Endothelial cell of umbilical vein (primary cell): ENCODE results near the gene ARHGEF12. TPM values are rescaled to one million over a fixed set of nuclear protein-coding genes. Genes with fewer than 3 reads are reported as not detected.

ENCODE experiments used
- BruUV-seq: library from RNA; stranded (reverse); fragments of 400-500 nt; replicated peaks from 2 replicates; lab custom pipeline; 2021; lab: Mats Ljungman, UMichigan
- CTCF ChIA-PET: fragments of 300-600, 350-600 bp; sonication (Branson Sonifier 250); formaldehyde crosslinking; loops from one replicate; lab custom pipeline; 2021; ENCODE audit warnings: antibody characterized with exemption, inconsistent platforms; lab: Charles Lee
- POLR2A ChIA-PET: fragments of 300-600, 350-600 bp; sonication (Branson Sonifier 250); formaldehyde crosslinking; loops from one replicate; lab custom pipeline; 2021; ENCODE audit warnings: antibody characterized with exemption, inconsistent platforms; lab: Charles Lee
- DNase-seq: peaks from one replicate; pipeline ENCODE4 v3.0.0-alpha.2; 2011; ENCODE audit warnings: low read depth, low spot score
- FAIRE-seq: peaks from 2 replicates; lab custom pipeline; 2011; peaks lifted over from hg19 to GRCh38; lab: Jason Lieb, UNC
- H2AFZ ChIP-seq: 2 replicates; pipeline ENCODE4 v1.6.0; 2012; ENCODE audit warnings: low read depth, low read length, control low read depth, inconsistent platforms
- H3K27ac ChIP-seq: 2 replicates; pipeline ENCODE4 v1.5.1; 2011; ENCODE audit warnings: low read depth, mild to moderate bottlenecking, control low read depth, low read length, moderate library complexity; ENCODE audit not compliant: insufficient read depth
- H3K27me3 ChIP-seq, 2 experiments: 2 replicates each; pipeline versions ENCODE4 v1.6.0 to v1.6.1; 2011; ENCODE audit warnings: low read length in 2 of 2, mixed read lengths in 1 of 2; ENCODE audit not compliant: control insufficient read depth in 2 of 2, insufficient read depth in 2 of 2
- H3K36me3 ChIP-seq, 2 experiments: 2 replicates in 1 of 2; 3 replicates in 1 of 2; pipeline ENCODE4 v1.5.1; 2011; ENCODE audit warnings: low read length in 2 of 2, mild to moderate bottlenecking in 1 of 2, moderate library complexity in 1 of 2; ENCODE audit not compliant: control insufficient read depth in 2 of 2, insufficient read depth in 2 of 2; ENCODE audit errors: extremely low read depth in 1 of 2
- H3K4me1 ChIP-seq: 3 replicates; pipeline ENCODE4 v1.5.1; 2011; ENCODE audit warnings: mild to moderate bottlenecking, low read length; ENCODE audit not compliant: control insufficient read depth, insufficient read depth; ENCODE audit errors: extremely low read depth
- H3K4me2 ChIP-seq: 2 replicates; pipeline ENCODE4 v1.6.1; 2011; ENCODE audit warnings: low read length, control low read depth, mixed read lengths; ENCODE audit not compliant: insufficient read depth
- H3K4me3 ChIP-seq, 3 experiments: fragments of 200-600 bp in 1 of 3; sonication (generic), shearing (Covaris generic) in 1 of 3; replicated peaks in 1 of 3; 2 replicates each; pipeline ENCODE4 v1.5.1; 2011 to 2016; ENCODE audit warnings: control low read depth in 3 of 3, low read length in 3 of 3, mild to moderate bottlenecking in 2 of 3, inconsistent platforms in 1 of 3, low read depth in 1 of 3, moderate library complexity in 1 of 3; ENCODE audit not compliant: insufficient read depth in 1 of 3
- H3K79me2 ChIP-seq: 2 replicates; pipeline ENCODE4 v1.6.0; 2012; ENCODE audit warnings: low read length, inconsistent platforms; ENCODE audit not compliant: control insufficient read depth, insufficient read depth
- H3K9ac ChIP-seq: replicated peaks from 2 replicates; pipeline ENCODE3; 2011; ENCODE audit warnings: low read length, control low read depth; ENCODE audit not compliant: insufficient read depth; ENCODE audit errors: extremely low read depth
- H3K9me1 ChIP-seq: replicated peaks from 3 replicates; pipeline ENCODE4 v1.6.0; 2011; ENCODE audit warnings: mild to moderate bottlenecking, low read length; ENCODE audit not compliant: control insufficient read depth, insufficient read depth; ENCODE audit errors: extremely low read depth
- H3K9me3 ChIP-seq: replicated peaks from 2 replicates; pipeline ENCODE4 v1.5.1; 2012; ENCODE audit warnings: low read length, inconsistent platforms; ENCODE audit not compliant: control insufficient read depth, insufficient read depth
- H4K20me1 ChIP-seq: replicated peaks from 2 replicates; pipeline ENCODE3; 2011; ENCODE audit warnings: mild to moderate bottlenecking, low read length; ENCODE audit not compliant: control insufficient read depth, insufficient read depth; ENCODE audit errors: extremely low read depth
- EZH2 ChIP-seq: IDR thresholded peaks from 2 replicates; pipeline ENCODE4 v1.6.1; 2012; ENCODE audit warnings: borderline replicate concordance, low read depth, mild to moderate bottlenecking, moderate library complexity, low read length, inconsistent platforms; ENCODE audit not compliant: severe bottlenecking
- FOS ChIP-seq: IDR thresholded peaks from 2 replicates; pipeline ENCODE4 v1.6.1; 2011; ENCODE audit warnings: mild to moderate bottlenecking, low read length, moderate library complexity, borderline replicate concordance; ENCODE audit not compliant: insufficient read depth
- GATA2 ChIP-seq: IDR thresholded peaks from 2 replicates; pipeline ENCODE4 v1.7.0; 2011; ENCODE audit warnings: low read depth, mild to moderate bottlenecking, moderate library complexity, mixed read lengths, low read length; ENCODE audit not compliant: insufficient read length, insufficient read depth
- JUN ChIP-seq: IDR thresholded peaks from 2 replicates; pipeline ENCODE4 v1.6.1; 2011; ENCODE audit warnings: borderline replicate concordance, low read depth; ENCODE audit not compliant: insufficient read length, insufficient read depth
- MYC ChIP-seq: IDR thresholded peaks from one replicate; pipeline ENCODE4 v1.6.1; 2011; ENCODE audit warnings: mild to moderate bottlenecking, low read depth, low read length
- POLR2A ChIP-seq: IDR thresholded peaks from 2 replicates; pipeline ENCODE4 v1.6.1; 2012; ENCODE audit warnings: low read depth, mild to moderate bottlenecking, control low read depth, low read length
- POLR2AphosphoS5 ChIP-seq: IDR thresholded peaks from 2 replicates; pipeline ENCODE4 v1.6.1; 2012; ENCODE audit warnings: low read depth, mild to moderate bottlenecking, control low read depth, low read length, moderate library complexity; ENCODE audit not compliant: insufficient read depth
- dilution Hi-C: fragments of 300-500 bp; cut with MboI; formaldehyde crosslinking; loops from one replicate; pipeline ENCODE4 v1.15.0; 2019; ENCODE audit warnings: low sequenced_read_pairs; ENCODE audit not compliant: extremely low pct_ligation_motif_present
- intact Hi-C: fragments of 100-400 bp; cut with micrococcal nuclease; formaldehyde crosslinking; loops from one replicate; pipeline ENCODE4 v1.10.0; 2022
- polyA plus RNA-seq, 4 experiments: library from polyadenylated mRNA; depleted of rRNA in 3 of 4; stranded (reverse) in 3 of 4; unstranded in 1 of 4; fragments of >200 nt; gene quantifications; 2 replicates each; pipeline versions ENCODE4 v1.2.1 to v1.2.3, GENCODE V29; 2011 to 2012; ENCODE audit warnings: missing spikeins in 1 of 4
- total RNA-seq: library from RNA; stranded (reverse); gene quantifications from 2 replicates; pipeline ENCODE4 v1.2.3, GENCODE V29; 2021
- TF ChIP-seq, protein P1 (sequence below), 2 donors: IDR thresholded peaks; 1 replicate in 1 of 2; 2 replicates in 1 of 2; pipeline ENCODE4 v1.5.1; 2011; ENCODE audit warnings: low read length in 2 of 2, mild to moderate bottlenecking in 2 of 2, moderate library complexity in 2 of 2, control low read depth in 1 of 2, inconsistent platforms in 1 of 2, low read depth in 1 of 2; ENCODE audit not compliant: insufficient read depth in 1 of 2; ENCODE audit errors: extremely low read depth in 1 of 2

The ARHGEF12 gene
- total and polyA plus RNA-seq, 2 donors (not counting 3 experiments of a cell fraction or from before 2014, with no cell fraction given) = 20.9 to 125 TPM

DNA sequence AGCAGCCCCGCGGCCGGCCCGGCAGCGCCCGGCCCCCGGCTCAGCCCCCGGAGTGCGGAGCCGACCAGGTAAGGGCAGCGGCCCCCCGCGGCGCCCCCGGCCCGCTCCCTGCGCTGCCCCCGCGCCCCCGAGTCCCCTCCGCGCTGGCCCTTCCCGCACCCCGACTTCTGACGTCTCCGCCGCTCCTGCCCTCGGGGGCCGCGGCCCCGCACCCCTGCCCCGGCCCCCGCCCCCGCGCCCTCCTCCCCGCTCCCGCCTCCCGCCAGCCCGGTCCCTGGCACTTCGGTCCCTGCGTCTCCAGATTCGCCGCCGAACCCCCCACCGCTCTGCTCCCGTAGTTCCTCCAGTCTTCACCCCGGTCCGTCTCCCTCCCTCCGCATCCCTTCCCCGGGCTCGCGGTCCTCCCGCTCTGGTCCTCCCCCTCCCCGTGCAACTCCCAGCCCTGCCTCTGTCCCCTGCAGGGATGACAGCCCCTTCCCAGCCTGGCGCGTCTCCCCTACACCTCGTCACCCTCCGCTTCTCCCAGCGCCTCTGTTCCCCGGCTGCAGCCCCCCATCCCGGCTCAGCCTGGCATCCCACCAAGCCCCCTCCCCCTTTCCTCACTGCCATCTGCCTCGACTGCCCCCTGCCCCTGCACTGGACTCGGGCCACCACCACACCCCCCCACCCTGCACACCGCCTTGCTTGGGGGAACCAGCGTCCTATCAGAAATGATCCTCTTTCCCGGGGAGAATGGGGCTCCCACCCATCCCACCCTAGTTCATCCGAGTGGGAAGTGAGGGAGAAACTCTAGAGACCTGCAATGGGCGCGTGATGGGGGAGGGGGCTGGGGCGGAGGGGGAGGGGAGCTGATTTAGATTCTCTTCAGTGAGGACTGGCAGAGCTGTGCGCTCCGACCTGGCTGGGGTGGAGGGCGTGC lies 175.9 kb downstream of the ARHGEF12 start:
- ChIA-PET POLR2A (no interaction called here), CTCF (interaction anchor here (0.6 to 8.1 kb wide), 46 partner anchors 10 to 683 kb away, joined by 3 to 289 read pairs (median 4); no protein-coding TSS in a partner anchor)
- no peaks in the 10 kb centered on the region for H4K20me1 ChIP-seq
- H3K9ac ChIP-seq = no peak overlapping the region
- no peaks in the 10 kb centered on the region for H3K9me1 ChIP-seq
- DNase-seq (no peak), FAIRE-seq (no peak)
- H3K4me3 ChIP-seq = peak overlapping the region in 1 of 3 experiments; percentile 25
- intact Hi-C loops (loop anchor here (1.0 to 5.0 kb wide), 11 partner anchors 54 to 682 kb away; no protein-coding TSS in a partner anchor), dilution Hi-C loops (no loop called here)
- BruUV-seq = no TSS peak
- H3K4me2 ChIP-seq = no peak overlapping the region
- peaks cover 3 to 4% of the 10 kb centered on the region in 2 experiments for H3K27me3 ChIP-seq
- H2AFZ ChIP-seq = peak overlapping the region; percentile 38
- no peaks in the 10 kb centered on the region for H3K9me3 ChIP-seq
- no peaks in the 10 kb centered on the region for H3K79me2 ChIP-seq
- no peak overlapping the region for H3K27ac ChIP-seq
- H3K36me3 ChIP-seq = no peaks in the 10 kb centered on the region
- H3K4me1 ChIP-seq = peaks cover 1% of the 10 kb centered on the region
- no peak for TF ChIP-seq GATA2
- no peak for TF ChIP-seq POLR2A
- TF ChIP-seq POLR2AphosphoS5 = no peak
- TF ChIP-seq, protein P1, sequence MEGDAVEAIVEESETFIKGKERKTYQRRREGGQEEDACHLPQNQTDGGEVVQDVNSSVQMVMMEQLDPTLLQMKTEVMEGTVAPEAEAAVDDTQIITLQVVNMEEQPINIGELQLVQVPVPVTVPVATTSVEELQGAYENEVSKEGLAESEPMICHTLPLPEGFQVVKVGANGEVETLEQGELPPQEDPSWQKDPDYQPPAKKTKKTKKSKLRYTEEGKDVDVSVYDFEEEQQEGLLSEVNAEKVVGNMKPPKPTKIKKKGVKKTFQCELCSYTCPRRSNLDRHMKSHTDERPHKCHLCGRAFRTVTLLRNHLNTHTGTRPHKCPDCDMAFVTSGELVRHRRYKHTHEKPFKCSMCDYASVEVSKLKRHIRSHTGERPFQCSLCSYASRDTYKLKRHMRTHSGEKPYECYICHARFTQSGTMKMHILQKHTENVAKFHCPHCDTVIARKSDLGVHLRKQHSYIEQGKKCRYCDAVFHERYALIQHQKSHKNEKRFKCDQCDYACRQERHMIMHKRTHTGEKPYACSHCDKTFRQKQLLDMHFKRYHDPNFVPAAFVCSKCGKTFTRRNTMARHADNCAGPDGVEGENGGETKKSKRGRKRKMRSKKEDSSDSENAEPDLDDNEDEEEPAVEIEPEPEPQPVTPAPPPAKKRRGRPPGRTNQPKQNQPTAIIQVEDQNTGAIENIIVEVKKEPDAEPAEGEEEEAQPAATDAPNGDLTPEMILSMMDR (IDR thresholded peaks at IDR 0.05; ENCODE audit: extremely low read depth in 1 of 2, insufficient read depth in 1 of 2, low read depth in 1 of 2, low read length in 2 of 2) = no peak
- TF ChIP-seq MYC = no peak
- no peak for TF ChIP-seq EZH2
- no peak for TF ChIP-seq JUN
- no peak for TF ChIP-seq FOS
